DND-41 (cell line): ENCODE data around the gene ETV4.

ENCODE experiments used
- CTCF ChIP-seq: IDR thresholded peaks from 2 replicates; pipeline ENCODE4 v1.5.1; 2012; ENCODE audit warnings: borderline replicate concordance, low read length, moderate library complexity, mild to moderate bottlenecking; ENCODE audit not compliant: poor library complexity, severe bottlenecking; ENCODE audit errors: extremely low read depth
- EZH2 ChIP-seq: IDR thresholded peaks from 3 replicates; pipeline ENCODE4 v1.6.1; 2012; ENCODE audit warnings: borderline replicate concordance, low read depth, mild to moderate bottlenecking, moderate library complexity, low read length, inconsistent platforms; ENCODE audit not compliant: severe bottlenecking

GRCh38 chr17:43548689-43549379, 2.7 kb upstream of the ETV4 start:
- no peak for TF ChIP-seq EZH2
- no peak for TF ChIP-seq CTCF
